ENCODE results near the gene RNGTT.

Gene RNGTT

DNA sequence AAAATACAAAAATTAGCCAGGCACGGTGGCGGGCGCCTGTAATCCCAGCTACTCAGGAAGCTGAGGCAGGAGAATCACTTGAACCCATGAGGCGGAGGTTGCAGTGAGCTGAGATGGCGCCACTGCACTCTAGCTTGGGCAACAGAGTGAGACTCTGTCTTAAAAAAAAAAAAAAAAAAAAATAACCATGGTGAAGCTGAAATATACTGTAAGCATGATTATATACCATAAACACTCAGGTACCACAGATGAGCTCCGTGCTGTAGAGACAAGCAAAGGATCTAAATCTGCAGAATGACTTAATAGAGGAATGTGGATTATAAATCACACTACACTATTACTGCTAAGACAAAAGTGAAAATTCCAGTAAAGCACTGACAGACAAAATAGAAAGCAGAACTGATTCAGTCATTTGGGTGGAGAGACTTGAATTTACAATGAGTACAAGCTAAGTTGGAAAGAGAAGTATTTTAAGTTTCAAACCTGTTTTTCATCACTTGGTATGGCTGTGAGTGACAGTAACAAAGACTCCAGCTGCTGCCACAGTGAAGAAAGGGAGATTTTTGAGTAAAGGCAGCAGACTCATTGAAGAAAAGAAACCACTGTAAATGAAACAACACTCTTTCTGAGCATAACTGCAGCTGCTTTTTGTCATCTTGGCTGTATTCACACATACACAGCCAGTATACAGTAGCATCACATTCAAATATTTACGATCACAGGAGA is 322.1 kb downstream of the RNGTT start:
- TF ChIP-seq, protein P1, sequence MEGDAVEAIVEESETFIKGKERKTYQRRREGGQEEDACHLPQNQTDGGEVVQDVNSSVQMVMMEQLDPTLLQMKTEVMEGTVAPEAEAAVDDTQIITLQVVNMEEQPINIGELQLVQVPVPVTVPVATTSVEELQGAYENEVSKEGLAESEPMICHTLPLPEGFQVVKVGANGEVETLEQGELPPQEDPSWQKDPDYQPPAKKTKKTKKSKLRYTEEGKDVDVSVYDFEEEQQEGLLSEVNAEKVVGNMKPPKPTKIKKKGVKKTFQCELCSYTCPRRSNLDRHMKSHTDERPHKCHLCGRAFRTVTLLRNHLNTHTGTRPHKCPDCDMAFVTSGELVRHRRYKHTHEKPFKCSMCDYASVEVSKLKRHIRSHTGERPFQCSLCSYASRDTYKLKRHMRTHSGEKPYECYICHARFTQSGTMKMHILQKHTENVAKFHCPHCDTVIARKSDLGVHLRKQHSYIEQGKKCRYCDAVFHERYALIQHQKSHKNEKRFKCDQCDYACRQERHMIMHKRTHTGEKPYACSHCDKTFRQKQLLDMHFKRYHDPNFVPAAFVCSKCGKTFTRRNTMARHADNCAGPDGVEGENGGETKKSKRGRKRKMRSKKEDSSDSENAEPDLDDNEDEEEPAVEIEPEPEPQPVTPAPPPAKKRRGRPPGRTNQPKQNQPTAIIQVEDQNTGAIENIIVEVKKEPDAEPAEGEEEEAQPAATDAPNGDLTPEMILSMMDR (conservative IDR thresholded peaks at IDR 0.05; ENCODE audit: low read depth), result no peak
- ChIA-PET POLR2A (ENCODE audit: low non-redundant PET) (no interaction called here), CTCF (interaction anchor here (0.6 kb wide), 1 partner anchor 913 kb away, joined by 3 read pairs; no protein-coding TSS in a partner anchor)
- H3K27ac ChIP-seq, result no peak overlapping the region
- DNase-seq (ENCODE audit: low spot score), result no peak

DNA sequence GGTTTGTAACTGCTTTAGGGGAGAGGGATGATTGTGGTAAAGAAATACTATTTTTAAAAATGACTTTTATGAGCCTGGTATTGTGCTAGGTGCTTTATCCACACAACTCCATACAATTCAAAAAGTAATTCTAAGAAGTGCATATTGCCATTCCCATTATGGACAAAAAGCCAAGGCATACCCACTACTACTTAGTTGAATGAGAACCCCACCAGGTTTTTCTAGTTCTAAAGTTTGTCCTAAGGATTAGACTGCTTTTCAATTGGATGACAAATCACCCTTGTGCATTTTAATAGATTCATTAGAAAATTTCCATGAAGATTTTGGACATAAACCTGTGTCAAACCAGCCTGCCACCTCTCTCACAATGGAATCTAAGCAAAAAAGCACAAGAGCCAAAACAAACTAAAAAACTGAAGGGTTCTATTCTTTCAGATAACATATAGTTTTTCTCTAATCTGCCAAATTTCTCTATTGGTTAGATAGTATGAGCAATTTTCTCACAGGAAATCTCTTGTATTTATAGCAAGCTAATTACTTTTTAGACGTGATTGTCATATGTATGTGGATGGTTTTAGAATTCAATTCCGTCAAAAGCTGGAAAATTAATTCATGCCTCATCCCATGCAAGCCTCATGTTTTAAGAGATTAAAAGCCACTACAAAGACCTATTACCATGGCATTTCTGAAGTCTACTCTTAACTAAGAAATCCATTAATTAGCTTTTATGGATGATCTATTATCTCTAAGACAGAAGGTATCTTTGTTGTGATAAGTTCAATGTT is 325.5 kb downstream of the RNGTT start:
- POLR2A ChIA-PET (ENCODE audit: low non-redundant PET), result no interaction called here
- no peak for DNase-seq (ENCODE audit: low spot score)
- H3K27ac ChIP-seq, result no peak overlapping the region
- CTCF ChIA-PET, result no interaction called here
- TF ChIP-seq, protein P1 (conservative IDR thresholded peaks at IDR 0.05; ENCODE audit: low read depth), result no peak

DNA sequence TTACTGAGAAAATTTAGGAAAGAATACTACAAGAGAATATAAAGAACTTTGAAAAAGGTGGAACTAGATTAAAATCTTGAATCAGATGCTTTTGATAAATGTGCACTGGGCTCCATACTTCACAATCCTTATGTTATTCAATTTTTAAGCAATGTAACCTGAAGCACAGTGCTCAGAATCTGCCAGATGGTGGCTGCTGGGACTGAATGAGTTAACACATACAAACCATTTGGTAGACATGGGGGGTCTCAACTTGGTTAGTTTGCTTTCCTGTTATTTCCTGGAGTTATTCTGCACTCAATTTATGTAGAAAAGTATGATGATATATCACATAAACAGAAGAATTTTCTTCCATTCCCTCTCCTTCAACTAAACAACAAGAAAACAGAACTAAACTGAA is 326.5 kb downstream of the RNGTT start:
- no peak overlapping the region for H3K27ac ChIP-seq
- CTCF ChIA-PET, result no interaction called here
- TF ChIP-seq, protein P1 (conservative IDR thresholded peaks at IDR 0.05; ENCODE audit: low read depth), result no peak
- POLR2A ChIA-PET (ENCODE audit: low non-redundant PET), result interaction anchor here (0.6 kb wide), 1 partner anchor 615 kb away, joined by 3 read pairs; no protein-coding TSS in a partner anchor
- DNase-seq (ENCODE audit: low spot score), result no peak

DNA sequence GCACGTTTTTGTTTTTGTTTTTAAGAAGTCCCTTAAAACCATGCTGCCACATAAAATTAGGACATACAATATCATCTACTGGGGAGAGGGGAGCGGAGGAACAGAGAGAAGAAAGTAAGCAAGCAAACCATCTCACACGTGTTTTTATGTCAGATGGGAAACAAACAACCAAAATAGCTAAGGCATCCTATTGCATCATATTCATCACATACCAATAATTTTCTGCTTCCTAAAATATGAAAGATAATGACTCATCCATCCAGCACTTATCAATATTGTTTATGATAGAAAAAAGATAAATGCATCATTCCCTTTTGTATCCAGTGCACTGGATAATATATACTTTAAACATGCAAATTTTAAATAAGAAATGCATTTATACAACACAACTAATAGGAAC is 329.6 kb downstream of the RNGTT start:
- ChIA-PET CTCF (no interaction called here), POLR2A (ENCODE audit: low non-redundant PET) (no interaction called here)
- TF ChIP-seq, protein P1 (conservative IDR thresholded peaks at IDR 0.05; ENCODE audit: low read depth), result no peak
- DNase-seq (ENCODE audit: low spot score), result no peak
- no peak overlapping the region for H3K27ac ChIP-seq

DNA sequence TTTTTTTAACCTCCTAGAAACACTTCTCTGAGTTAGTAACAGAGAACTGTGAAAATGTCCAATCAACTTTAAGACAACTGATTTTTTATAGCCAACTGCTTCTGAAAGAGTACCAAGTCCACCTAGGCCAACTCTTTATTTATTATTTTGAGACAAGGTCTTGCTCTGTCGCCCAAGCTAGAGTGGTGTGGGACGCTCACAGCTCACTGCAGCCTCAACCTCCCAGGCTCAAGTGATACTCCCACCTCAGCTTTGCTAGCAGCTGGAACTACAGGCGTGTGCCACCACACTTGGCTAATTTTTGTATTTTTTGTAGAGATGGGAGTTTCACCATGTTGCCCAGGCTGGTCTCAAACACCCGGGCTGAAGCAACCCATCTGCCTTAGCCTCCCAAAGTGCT is 331.6 kb downstream of the RNGTT start:
- CTCF ChIA-PET, result no interaction called here
- no peak for DNase-seq (ENCODE audit: low spot score)

DNA sequence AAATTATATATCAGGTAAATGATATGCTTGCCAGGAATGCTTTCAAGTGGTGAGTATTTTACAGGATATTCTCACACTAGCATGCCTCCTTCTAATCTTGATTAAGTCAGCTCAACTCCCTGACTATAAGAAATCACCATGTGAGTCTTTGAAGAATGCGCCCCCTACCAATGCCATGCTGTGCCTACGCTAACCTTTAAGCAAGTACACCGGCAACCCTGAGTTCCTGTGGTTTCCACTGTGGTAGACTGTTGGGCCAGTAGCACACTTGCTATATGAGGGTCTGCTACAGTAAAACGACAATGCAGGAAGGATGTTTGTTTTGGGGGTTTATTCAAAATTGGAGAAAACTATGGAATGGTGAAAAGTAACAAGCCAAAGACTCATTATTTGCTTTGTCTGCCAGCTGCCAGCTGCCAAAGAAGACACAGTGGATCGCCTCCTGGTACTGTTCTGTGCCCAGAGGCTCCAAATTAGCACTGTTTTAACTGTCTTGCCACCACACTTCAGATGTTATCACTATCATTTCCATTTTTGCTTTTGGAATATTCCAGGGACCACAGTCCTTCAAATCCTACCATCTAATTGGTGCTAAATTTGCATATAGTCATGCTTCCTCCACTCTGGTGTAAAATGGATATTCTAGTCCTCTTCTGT is 333.5 kb downstream of the RNGTT start:
- CTCF ChIA-PET, result interaction anchor here (0.7 kb wide), 1 partner anchor 16 kb away, joined by 3 read pairs; no protein-coding TSS in a partner anchor
- H3K27ac ChIP-seq, result no peak overlapping the region
- DNase-seq (ENCODE audit: low spot score), result no peak
- TF ChIP-seq, protein P1 (conservative IDR thresholded peaks at IDR 0.05; ENCODE audit: low read depth), result no peak
- POLR2A ChIA-PET (ENCODE audit: low non-redundant PET), result no interaction called here

More for the DNA sequence above, 331.6 kb downstream of the RNGTT start:
- H3K27ac ChIP-seq, result no peak overlapping the region
- POLR2A ChIA-PET (ENCODE audit: low non-redundant PET), result no interaction called here
- TF ChIP-seq, protein P1 (conservative IDR thresholded peaks at IDR 0.05; ENCODE audit: low read depth), result no peak
